HG03442 (cell line): Measurements from ENCODE around the gene NTHL1.

Experiments used
- ATAC-seq: cut with Tn5 transposase; IDR thresholded peaks from one replicate; pipeline ENCODE4 v1.9.1; 2021; ENCODE audit warnings: mild to moderate bottlenecking, moderate library complexity; ENCODE audit not compliant: unreplicated experiment

NTHL1 gene

DNA sequence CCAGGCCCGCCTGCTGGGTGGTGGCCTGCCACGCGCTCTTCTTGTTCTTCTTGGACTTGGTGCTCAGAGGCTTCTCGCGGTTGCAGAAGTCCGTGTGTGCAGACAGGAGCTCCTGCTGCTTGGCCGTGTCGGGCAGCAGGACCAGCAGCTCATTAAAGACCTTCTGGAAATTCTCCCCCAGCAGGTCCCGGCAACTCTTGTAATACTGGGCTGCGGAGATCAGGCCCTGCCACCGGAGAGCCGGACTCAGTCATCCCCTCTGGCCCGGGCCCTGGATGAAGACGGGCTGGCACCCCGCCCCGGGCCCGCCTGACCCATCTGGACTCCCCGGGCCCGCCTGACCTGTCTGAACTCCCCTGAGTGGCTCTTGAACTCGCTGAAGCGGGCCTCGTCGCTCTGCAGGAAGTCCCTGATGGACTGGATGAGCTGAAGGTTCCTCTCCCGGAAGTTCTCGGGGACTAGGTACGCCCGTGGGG lies 49.2 kb downstream of the NTHL1 start:
- no peak for ATAC-seq

DNA sequence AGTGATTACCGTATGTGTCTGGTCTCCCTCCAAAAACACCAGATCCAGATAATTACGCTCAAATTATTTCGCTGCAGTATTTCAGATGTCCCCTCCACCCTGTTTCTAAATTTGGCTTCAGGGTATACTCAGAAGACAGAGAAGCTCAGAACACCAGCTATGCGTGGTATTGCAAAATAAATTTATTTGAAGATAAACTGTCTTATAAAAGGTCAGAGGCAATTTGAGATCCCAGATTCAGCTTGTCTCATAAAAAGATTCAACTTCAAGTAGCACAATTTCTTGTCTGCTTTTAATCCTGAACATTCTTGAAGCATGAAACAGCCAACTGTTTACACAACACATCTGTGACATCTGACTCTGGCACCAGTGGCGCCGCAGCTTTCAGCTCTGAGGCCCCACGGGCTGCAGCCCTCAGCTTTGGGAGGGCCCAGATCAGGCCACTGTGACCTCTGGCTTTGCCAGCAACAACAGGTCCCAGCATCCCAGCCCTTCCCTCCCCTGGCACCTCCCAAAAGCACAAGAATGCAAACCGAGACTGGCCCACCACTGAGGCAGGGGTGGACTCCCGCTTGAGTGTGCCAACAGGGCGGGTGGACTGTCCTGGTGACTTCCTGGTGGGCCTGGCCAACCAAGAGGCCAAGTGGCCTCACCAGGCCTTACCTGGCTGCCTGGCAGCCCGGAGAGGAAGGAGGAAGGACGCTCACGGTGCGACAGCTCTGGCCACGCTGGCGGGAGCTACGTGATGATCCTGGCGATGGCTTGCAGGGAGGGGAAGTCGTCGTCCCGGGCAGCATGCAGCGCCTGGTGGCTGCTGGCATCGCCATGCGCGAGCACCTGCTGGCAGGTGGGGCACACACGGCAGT lies 49.9 kb downstream of the NTHL1 start:
- ATAC-seq: no peak

DNA sequence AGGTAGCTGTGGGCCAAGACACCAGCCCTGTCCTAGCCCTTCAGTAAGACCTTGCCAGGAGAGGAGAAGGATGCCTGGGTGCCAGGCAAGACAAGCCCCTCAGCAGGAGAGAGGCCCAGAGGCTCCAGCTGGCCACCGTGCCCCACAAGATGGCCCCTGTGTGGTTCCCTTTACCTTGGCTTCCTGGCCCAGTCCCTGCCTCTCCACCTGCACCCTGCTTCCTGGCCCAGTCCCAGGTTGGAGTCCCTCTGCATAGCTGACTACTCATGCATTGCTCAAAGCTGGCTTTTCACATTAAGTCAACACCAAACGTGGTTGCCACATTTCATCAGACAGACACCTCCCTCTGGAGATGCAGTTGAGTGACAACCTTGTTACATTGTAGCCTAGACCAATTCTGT lies 53.9 kb downstream of the NTHL1 start:
- no peak for ATAC-seq

DNA sequence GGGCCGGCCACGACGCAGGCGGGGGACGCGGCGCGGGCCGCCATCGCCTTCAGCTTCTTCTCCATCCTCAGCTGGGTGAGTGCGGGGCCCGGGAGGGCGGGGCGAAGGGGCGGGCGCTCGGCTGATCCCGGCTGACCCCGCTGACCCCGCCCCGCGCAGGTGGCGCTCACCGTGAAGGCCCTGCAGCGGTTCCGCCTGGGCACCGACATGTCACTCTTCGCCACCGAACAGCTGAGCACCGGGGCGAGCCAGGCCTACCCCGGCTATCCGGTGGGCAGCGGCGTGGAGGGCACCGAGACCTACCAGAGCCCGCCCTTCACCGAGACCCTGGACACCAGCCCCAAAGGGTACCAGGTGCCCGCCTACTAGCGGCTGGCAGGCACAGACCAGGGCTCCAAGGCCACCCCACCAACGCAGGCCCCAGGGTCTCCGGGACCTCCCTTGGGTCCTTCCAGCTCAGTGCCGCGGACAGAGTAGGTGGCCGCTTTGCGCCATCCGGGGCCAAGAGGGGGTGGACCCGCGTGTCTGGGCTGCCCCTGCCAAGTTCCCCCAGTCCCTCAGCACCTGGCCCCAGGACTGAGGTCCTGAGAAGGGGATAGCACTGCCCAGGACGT lies 54.8 kb downstream of the NTHL1 start:
- no peak for ATAC-seq

GRCh38 chr16:1991948-1992703 lies 55.5 kb downstream of the NTHL1 start:
- peak; percentile 43 for ATAC-seq

GRCh38 chr16:1991588-1991947 lies 56.1 kb downstream of the NTHL1 start:
- ATAC-seq: no peak

DNA sequence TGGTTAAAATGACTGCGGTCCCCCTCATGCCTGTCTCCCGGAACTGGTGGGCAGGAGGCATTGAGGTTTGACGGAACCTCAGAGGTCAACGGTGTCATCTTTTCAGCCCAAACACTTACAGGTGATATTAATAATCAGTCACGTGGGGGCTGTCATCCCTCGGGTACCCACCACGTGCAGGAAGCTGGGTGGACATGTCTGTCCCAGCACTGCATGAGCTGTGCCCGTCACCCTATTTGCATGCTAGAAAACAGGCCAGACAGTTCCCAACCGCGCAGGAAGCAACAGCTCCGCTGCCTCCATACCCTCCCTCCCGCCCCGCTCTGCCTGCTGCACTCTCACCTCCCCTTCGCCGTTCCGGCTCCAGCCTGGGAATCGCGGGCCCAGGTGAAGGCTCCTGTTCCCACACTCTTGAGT lies 56.5 kb downstream of the NTHL1 start:
- ATAC-seq: peak; percentile 27

GRCh38 chr16:1990351-1991134 lies 57.1 kb downstream of the NTHL1 start:
- ATAC-seq: no peak

DNA sequence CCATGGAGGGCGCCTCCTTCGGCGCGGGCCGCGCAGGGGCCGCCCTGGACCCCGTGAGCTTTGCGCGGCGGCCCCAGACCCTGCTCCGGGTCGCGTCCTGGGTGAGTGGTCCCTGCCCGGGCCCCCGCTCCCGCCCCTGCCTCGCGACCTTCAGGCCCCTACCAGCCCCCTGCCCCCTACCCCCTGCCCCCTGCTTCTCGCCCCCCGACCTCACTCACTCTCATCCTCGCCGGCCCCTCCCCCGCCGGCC lies 57.6 kb downstream of the NTHL1 start:
- ATAC-seq: no peak
